MG63 (cell line): Measurements from ENCODE around the gene FNDC3B. TPM values are rescaled to one million over a fixed set of nuclear protein-coding genes. Genes with fewer than 3 reads are reported as not detected.

Experiments used
- DNase-seq: peaks from one replicate; pipeline ENCODE4 v3.0.0-alpha.2; 2020
- H3K27me3 ChIP-seq: fragments of 250-450 bp; sonication (Bioruptor Pico); 2 replicates; pipeline ENCODE4 v1.5.1; 2020; ENCODE audit warnings: mild to moderate bottlenecking, moderate library complexity
- H3K36me3 ChIP-seq: fragments of 250-450 bp; sonication (Bioruptor Pico); 2 replicates; pipeline ENCODE4 v1.5.1; 2020; ENCODE audit warnings: mild to moderate bottlenecking, moderate library complexity
- H3K4me3 ChIP-seq: fragments of 250-450 bp; sonication (Bioruptor Pico); 2 replicates; pipeline ENCODE4 v1.5.1; 2020; ENCODE audit warnings: mild to moderate bottlenecking, moderate library complexity
- H3K9me3 ChIP-seq: fragments of 250-450 bp; sonication (Bioruptor Pico); 2 replicates; pipeline ENCODE4 v1.5.1; 2020; ENCODE audit warnings: mild to moderate bottlenecking, moderate library complexity
- total RNA-seq: library from RNA; depleted of rRNA; stranded (reverse); fragments of >200 nt; shearing (Covaris generic); gene quantifications from 2 replicates; pipeline ENCODE4 v1.2.3, GENCODE V29; 2014; ENCODE audit warnings: low replicate concordance

FNDC3B gene
- total RNA-seq, 1 experiment from 2014 or later, result 53.7 TPM

DNA sequence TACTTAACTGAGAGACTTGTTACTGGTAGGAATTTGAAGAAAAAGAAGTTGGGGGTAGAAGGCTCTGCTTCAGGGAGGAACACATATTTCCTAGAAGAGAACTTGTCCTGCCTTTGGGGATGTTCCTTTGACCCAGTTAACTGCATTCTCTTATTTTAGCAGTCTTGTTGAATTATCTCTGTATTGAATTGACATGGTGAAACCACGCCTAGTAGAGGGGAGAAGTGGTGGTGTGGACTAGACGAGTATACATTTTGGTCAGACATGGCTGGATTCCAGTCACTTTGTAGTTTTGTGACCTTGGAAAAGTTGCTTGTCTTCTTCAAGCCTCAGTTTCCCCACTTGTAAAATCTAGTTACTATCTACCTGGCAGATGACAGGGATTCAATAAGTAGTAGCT, 87.8 kb downstream of the FNDC3B start:
- Histone ChIP-seq H3K27me3 (no peaks in the 10 kb centered on the region), H3K9me3 (no peaks in the 10 kb centered on the region), H3K4me3 (no peak overlapping the region), H3K36me3 (peaks cover 57% of the 10 kb centered on the region)
- no peak for DNase-seq

DNA sequence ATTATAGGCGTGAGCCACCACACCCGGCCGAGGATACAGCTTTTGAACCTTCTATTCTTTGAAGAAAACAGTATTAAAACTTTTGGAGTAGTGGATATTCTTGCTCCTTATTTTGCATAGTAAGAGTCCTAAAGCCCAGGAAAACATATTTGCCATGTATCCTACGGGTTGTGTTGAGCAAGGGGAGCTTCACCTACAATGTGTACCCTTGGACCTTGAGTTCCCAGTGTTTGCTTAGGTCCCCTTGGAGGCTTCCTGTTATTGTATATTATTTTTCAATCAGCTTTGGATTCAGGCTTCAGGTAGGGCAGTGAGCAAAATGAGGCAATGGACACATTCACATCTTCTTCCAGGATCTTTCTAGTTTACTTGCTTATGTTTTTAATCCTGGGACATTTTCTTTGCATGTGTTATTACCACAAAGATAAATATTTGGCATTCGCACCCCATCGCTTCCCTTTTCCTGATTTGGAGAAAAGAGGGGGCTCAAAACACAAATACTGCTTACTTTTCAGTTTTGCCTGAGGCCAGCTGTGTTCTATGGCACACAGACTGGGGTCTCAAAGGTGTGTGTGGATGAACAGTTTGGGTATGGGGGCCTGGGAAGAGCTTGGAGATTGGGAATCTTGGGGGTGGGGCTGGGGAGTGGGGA, 88.7 kb downstream of the FNDC3B start:
- no peaks in the 10 kb centered on the region for H3K27me3 ChIP-seq
- H3K9me3 ChIP-seq, result no peaks in the 10 kb centered on the region
- H3K4me3 ChIP-seq, result no peak overlapping the region
- no peak for DNase-seq
- peaks cover 54% of the 10 kb centered on the region for H3K36me3 ChIP-seq

- Histone ChIP-seq H3K27me3 (no peaks in the 10 kb centered on the region), H3K9me3 (no peaks in the 10 kb centered on the region), H3K4me3 (no peak overlapping the region), H3K36me3 (peaks cover 56% of the 10 kb centered on the region)
- DNase-seq, result no peak
These were observed 89.5 kb downstream of the FNDC3B start for GRCh38 chr3:172128858-172129257.

DNA sequence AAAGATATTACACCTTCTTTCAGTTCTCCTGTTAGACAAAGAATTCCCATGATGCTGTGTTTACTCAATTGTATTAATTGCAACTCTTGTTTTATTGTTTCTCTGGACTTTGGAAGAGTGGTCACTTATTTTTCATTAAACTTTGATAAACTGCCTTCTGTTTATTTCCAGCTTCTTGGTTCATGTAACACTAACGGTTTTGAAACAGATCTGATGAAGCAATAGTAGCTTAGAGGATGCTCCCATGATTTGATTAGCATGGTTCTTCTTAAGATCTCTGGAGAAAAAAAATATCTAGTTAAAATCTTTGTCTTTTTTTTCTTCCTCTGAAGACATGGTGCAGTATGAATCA, 90.1 kb downstream of the FNDC3B start:
- H3K36me3 ChIP-seq, result peaks cover 55% of the 10 kb centered on the region
- H3K4me3 ChIP-seq, result no peak overlapping the region
- DNase-seq, result no peak
- no peaks in the 10 kb centered on the region for H3K9me3 ChIP-seq
- H3K27me3 ChIP-seq, result no peaks in the 10 kb centered on the region

DNA sequence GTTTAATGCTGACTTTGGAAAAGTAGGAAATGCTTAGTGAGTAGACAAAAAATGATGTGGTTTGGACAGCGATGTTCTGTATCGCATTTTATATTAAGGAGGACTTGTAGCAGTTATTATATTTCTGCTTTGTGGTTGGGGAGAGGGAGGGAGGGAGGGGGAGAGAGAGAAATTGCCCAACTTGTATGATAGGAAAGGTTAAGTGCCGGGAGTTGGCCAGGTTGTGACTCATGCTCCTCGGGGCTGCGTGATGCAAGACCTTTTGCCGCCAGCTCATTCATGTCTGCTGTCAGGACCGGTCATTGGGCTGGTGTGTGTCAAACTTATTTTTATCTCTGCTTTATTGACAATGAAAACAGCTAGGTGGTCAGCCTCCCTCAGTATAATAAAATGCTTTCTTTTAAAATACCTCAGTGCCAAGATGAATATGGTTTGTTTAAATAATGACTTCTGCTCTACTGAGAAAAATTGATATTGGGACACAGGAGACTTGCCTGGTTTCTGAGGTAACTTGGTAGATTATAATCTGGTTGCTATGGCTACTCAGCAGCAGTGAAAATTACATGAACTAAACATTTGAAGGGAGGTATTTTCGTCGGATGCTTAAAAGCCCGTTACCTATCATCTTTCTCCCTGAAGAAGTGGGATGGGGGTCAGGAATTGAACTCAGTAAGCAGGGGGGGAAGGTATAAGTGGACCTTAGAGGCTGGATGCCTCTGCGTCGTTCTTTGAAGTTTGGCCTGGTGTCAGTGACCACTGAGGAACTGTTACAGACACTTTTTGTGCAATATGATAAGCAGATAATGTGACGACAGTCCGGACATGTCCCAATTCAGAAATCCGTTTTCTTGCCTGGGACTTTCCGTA, 90.7 kb downstream of the FNDC3B start:
- peak; percentile 98 for DNase-seq
- Histone ChIP-seq H3K36me3 (peaks cover 56% of the 10 kb centered on the region), H3K27me3 (no peaks in the 10 kb centered on the region), H3K9me3 (no peaks in the 10 kb centered on the region), H3K4me3 (no peak overlapping the region)

GRCh38 chr3:172130717-172131050, 91.3 kb downstream of the FNDC3B start:
- no peak for DNase-seq
- Histone ChIP-seq H3K27me3 (no peaks in the 10 kb centered on the region), H3K36me3 (peaks cover 57% of the 10 kb centered on the region), H3K9me3 (no peaks in the 10 kb centered on the region), H3K4me3 (no peak overlapping the region)

- Histone ChIP-seq H3K9me3 (no peaks in the 10 kb centered on the region), H3K36me3 (peaks cover 59% of the 10 kb centered on the region), H3K4me3 (no peak overlapping the region), H3K27me3 (no peaks in the 10 kb centered on the region)
- no peak for DNase-seq
These were observed 92.4 kb downstream of the FNDC3B start for GRCh38 chr3:172131746-172132145.

DNA sequence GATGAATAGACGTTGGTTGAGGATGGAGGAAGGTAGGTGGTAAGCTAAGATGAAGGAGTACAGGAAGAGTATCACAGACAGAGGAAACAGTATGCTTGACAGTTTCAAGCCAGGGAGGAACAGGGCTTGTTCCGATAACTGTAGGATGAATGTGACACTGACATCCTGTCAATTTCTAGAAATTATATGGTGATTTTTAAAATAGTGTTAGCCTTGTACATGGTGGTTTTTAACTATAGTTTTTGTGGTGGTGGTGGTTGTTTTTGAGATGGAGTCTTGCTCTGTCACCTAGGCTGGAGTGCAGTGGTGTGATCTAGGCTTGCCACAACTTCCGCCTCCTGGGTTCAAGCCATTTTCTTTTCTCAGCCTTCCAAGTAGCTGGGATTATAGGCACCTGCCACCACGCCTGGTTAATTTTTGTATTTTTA, 92.8 kb downstream of the FNDC3B start:
- H3K9me3 ChIP-seq, result no peaks in the 10 kb centered on the region
- H3K27me3 ChIP-seq, result no peaks in the 10 kb centered on the region
- peaks cover 59% of the 10 kb centered on the region for H3K36me3 ChIP-seq
- no peak overlapping the region for H3K4me3 ChIP-seq
- no peak for DNase-seq

DNA sequence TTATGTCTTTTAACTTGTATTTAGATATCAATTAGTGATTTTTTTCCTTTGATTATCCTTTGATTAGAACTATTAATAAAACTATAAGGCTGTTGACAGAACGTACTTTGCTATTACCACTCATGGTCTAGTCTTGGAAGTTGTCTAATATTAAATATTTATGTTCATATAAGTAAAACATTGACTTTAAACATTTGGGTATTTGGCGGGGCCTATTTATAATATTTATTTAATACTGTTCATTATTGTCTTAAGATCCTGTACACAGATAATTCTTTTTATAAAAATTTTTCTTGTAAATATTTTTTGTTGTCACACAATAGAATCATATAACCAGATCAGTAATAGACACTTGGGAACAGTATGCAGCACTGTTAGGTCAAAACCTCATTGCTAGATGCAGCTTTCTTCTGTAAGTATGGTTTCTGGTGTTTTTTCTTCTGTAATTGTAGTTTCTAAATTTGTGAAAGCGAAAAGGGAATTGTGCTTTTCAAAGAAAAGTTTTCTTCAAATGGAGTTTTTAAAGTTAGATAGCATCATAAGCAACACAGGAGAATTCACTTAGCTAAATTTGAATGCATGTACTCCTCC, 93.4 kb downstream of the FNDC3B start:
- H3K27me3 ChIP-seq, result no peaks in the 10 kb centered on the region
- H3K4me3 ChIP-seq, result no peak overlapping the region
- DNase-seq, result no peak
- H3K36me3 ChIP-seq, result peaks cover 60% of the 10 kb centered on the region
- H3K9me3 ChIP-seq, result no peaks in the 10 kb centered on the region

DNA sequence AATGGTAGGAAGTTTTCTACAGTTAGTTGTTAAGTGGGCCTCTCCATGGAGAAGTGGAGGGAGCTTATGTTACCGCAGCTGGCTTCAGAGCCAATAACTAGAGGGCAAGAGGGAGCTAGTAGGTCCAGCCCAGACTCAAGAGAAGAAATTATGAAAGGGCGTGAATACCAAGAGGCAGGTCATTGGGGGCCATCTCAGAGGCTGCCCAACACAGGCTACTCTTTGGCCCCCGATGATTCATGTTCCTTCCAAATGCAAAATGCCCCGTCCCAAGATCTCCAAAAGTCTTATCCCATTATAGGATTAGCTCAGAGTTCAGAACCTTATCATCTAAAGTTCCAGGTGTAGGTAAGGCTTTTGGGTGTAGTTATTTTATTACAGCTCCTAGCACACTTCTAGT, 94.5 kb downstream of the FNDC3B start:
- Histone ChIP-seq H3K36me3 (peaks cover 64% of the 10 kb centered on the region), H3K27me3 (no peaks in the 10 kb centered on the region), H3K4me3 (no peak overlapping the region), H3K9me3 (no peaks in the 10 kb centered on the region)
- no peak for DNase-seq

DNA sequence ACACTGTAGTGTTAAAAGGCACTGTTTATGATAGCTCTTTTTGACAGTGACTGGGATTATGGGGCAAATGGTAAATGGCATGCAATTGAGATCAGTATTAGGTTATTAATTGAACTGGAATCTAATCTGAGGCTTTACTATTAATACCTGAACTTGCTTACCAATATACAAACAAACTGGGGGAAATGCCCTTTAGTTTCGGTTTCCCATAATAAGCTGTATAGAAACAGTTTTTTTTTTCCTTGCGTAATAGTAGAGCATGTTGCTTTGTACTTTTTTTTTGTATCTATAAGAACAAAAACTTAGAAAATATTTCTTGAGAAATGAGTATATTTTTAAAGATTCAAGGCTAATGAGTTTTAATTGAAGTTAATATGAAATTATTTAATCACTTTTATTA, 95.0 kb downstream of the FNDC3B start:
- H3K4me3 ChIP-seq, result no peak overlapping the region
- H3K36me3 ChIP-seq, result peaks cover 69% of the 10 kb centered on the region
- DNase-seq, result no peak
- H3K27me3 ChIP-seq, result no peaks in the 10 kb centered on the region
- no peaks in the 10 kb centered on the region for H3K9me3 ChIP-seq

DNA sequence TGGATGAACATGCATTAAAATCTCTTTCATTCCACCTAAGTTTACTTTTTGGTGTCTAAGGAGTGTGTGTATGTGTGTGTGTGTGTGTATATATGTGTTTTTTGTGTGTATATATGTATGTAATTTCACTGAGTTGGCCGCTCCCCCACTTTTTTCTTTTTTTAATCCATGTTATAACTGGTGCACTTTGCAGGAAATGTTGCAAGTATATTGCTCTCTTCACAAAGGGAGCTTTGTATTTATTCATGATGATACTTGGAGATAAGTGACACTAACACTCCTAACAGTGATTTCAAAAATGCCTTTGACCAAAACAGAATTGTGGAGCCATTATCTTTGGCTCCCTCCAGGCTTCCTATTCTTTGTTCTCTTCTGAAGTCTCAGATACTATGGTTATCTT, 95.8 kb downstream of the FNDC3B start:
- Histone ChIP-seq H3K36me3 (peaks cover 74% of the 10 kb centered on the region), H3K27me3 (no peaks in the 10 kb centered on the region), H3K4me3 (no peak overlapping the region), H3K9me3 (no peaks in the 10 kb centered on the region)
- DNase-seq, result no peak

DNA sequence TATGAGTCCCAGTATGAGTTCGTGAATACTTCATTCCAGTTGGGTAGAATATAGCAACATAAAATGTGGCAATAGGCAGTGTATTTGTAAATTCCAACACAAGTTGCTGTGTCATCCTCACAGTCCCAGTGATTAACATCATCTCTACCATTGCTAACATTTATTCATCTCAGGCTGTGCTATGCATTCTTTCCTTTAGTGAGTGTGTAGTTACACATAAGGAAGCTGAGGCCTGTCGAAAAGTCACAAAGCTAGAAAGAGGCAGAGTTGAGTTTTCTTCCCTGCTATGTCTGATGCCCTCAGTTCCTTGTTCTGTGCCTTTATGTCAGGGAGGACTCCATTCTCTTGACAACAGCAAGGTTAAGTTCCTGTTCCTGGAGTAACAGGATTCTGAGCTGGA, 96.4 kb downstream of the FNDC3B start:
- no peak for DNase-seq
- Histone ChIP-seq H3K4me3 (no peak overlapping the region), H3K9me3 (no peaks in the 10 kb centered on the region), H3K36me3 (peaks cover 71% of the 10 kb centered on the region), H3K27me3 (no peaks in the 10 kb centered on the region)

GRCh38 chr3:172136330-172136729, 97.0 kb downstream of the FNDC3B start:
- H3K36me3 ChIP-seq, result peaks cover 71% of the 10 kb centered on the region
- no peaks in the 10 kb centered on the region for H3K9me3 ChIP-seq
- DNase-seq, result no peak
- H3K27me3 ChIP-seq, result no peaks in the 10 kb centered on the region
- H3K4me3 ChIP-seq, result no peak overlapping the region

DNA sequence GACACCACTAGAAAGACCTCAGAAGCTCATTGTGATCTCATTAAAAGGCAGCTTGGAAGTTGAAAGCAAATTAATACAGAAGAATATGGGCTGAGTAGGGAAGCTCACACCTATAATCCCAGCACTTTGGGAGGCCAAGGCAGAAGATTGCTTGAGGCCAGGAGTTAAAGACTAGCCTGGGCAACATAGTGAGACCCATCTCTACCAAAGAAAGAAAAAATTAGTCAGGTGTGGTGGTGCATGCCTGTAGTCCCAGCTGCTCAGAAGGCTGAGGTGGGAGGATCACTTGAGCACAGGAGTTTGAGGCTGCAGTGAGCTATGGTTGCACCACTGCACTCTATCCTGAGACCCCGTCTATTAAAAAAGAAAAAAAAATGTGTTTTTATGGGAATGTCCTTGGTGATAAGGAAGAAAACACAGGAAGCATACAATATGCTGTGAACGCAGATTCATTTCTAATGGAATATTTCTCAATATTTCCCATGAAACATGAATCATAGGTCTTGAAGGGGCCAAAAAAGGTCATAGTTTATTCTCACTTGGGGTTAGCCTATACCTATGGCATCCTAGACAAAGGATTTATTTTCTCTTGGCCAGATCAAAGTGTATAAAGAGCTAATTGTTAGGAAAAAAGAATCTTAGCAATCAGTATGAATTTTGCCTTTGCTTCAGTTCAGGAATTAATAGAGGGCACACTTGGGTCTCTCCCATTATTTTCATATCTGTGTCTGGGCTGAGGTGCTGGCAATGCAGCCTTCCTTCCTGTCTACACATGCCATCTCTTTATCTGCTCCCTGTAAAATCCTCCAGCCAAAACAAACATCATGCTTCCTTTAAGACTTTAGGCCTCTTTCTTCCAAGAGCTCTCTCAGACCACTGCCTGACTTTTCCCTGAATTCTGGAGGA, 98.2 kb downstream of the FNDC3B start:
- Histone ChIP-seq H3K9me3 (no peaks in the 10 kb centered on the region; the same call in 1 of the 2 replicates), H3K27me3 (no peaks in the 10 kb centered on the region), H3K36me3 (peaks cover 65% of the 10 kb centered on the region), H3K4me3 (no peak overlapping the region)
- DNase-seq, result peak; percentile 47

DNA sequence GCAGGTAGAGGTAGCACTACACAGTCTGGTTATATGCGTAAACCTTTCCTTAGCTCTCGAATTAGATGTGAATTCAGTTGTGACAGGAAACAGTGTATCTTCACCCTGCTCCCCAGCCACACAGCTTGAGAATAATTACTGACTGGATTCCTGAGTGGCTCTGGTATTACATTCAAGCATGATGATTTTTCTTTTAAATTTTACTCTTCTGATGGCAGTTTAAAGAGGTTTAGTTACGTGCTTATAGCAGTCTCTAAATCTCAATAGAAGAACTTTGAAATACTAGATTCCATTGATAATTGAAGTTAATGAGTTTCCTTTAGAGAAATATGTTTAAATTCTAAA, 98.8 kb downstream of the FNDC3B start:
- H3K36me3 ChIP-seq, result peaks cover 68% of the 10 kb centered on the region
- H3K9me3 ChIP-seq, result peaks cover 5% of the 10 kb centered on the region
- no peak for DNase-seq
- no peak overlapping the region for H3K4me3 ChIP-seq
- no peaks in the 10 kb centered on the region for H3K27me3 ChIP-seq
